Dermis microvascular lymphatic vessel endothelial cell (primary cell): Measurements from ENCODE around the gene CDH13. TPM values are rescaled to one million over a fixed set of nuclear protein-coding genes. Genes with fewer than 3 reads are reported as not detected.

Experiments
- DNase-seq, 2 donors: peaks; one replicate each; pipeline versions ENCODE4 v3.0.0 to v3.0.0-alpha.2; 2010; ENCODE audit warnings: low read depth in 2 of 2
- total RNA-seq: library from RNA; depleted of rRNA; stranded (reverse); fragments of >200 nt; gene quantifications from 2 replicates; pipeline ENCODE4 v1.2.1, GENCODE V29; 2014

The CDH13 gene
- total RNA-seq, 1 donor from 2014 or later: 68.9 TPM

DNA sequence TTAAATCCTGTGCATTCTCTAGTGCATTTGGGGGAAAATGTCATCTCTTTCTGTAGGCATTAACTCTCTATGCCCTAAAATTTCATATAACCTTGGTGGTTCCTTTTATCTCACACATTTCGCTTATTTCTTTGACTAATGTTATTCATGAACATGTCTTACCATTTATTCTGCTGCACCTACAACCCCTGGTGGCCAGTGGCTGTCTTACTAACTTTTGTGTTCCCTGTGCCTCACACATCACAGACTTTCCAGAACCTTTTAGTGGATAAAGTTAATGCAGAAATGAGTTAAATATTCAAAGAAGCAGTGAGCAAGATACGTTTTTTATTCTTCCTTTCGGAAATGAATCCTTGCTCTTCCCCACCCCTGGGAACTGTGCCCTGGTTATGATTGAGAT, 111.9 kb downstream of the CDH13 start:
- peak in 1 of 2 donors; percentile 50 for DNase-seq

DNA sequence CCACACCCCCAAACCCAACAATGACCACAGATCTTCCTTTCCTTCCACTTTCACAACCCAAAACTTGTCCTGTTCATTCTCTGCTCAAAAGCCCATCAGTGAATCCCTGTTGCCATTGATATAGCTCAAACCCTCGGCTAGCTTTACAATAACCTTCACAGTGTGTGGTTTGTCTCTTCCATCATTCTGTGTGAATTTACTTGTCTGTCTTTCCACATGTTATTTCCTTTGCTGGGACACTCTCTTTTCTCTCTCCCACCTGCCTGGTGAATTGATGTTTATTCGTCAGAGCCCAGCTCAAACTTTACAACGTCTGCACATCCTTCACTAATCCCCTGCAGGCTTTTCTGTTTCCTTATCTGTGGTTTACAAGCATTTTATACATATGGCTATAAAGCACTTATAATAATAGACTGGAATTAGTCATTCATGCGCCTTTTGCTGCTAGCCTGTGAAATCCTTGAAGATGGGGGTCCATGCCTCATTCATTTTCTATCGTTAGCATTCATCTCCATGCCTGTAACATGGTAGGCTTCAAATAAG, 114.4 kb downstream of the CDH13 start:
- no peak for DNase-seq

DNA sequence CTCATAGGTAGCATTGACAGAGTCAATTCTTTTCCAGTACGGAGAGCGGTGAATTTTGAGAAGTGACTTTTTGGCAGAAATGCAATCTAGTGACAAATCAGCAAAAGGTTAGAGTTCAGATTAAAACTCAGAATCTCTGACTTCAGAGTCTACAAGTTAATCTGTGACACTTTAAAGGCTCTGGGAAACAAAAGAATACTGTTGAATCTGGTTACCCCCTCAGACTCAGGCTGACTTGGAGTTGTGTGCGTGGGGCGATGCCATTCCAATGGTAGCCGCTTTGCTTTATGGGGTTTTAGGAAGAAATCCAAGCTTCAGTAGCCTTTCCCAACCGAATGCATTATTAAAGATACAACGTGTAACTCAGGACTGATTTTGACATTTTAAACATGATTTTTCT, 118.2 kb downstream of the CDH13 start:
- no peak for DNase-seq

DNA sequence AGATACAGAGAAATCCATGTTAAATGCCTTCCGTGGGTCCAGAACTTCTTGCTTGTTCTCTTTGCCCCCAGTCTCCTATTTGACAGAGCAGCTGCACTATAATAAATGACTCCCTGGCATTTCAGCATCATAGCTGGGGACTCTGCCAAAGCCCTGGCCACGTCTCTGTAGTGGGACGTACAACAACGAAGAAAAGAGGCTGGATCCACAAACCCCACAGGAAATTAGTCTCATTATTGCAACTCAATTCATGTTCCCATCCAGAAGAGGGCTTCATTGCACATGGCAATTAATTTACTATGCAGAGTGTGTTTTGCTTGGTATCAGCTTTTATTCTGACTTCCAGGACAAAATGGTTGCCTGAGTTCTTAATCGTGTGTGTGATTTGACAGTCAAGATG, 121.3 kb downstream of the CDH13 start:
- DNase-seq: peak; percentile 70 to 86

DNA sequence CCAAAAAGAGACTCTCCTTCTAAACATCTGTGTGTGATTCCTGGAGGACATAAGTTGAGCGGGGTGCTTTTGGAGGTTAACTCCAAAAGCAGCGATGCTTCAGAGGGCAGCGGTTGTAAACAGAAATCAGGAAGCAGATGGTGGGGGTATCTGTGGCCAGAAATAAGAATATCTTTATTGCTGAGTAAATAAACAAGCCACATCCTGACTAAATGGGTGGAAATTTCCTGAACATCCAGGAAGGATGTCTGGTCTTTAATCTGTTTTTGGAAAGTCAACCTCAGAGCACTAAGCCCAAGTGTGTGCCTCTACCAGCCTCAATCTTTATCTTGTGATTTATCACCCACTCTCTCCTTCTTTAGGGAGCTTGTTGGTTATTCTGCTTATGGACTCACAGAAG, 123.3 kb downstream of the CDH13 start:
- peak; percentile 73 to 82 for DNase-seq

DNA sequence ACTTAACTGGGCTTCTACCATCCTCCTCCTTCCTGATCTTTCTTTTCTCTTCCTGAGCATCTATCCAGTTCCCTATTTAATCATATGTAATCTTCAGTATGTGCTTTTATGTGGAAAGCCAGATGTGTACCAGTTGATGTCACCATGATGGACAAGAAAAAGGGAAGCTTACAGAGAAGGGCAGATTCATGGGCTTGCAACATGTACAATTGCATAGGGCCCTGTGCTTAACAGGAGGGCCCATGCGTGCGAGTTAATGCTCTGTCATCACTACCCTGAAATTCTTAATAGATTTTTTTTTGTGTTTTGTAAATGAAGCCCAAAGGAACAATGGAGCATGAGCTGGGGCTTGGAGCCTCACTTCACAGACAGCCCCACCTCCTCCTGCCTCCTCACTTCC, 124.3 kb downstream of the CDH13 start:
- DNase-seq: no peak

DNA sequence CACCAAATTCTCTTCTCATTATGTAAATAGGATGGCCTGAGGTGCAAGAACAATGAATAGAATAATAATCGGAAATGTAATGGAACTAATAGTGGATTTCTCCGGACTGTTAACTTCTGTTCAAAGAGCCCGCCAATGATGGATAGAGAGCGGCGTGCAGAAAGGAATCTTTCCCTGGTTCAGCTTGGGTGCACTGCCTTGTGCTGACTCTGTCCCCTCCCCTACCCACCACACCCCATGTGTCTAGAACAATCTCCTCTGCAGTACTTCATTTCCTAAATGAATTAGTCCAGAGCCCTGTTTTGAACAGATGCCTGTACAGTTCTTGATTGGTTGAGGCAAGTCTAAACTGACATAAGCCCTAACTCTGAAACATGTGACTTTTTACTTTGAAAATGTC, 125.4 kb downstream of the CDH13 start:
- DNase-seq: no peak

DNA sequence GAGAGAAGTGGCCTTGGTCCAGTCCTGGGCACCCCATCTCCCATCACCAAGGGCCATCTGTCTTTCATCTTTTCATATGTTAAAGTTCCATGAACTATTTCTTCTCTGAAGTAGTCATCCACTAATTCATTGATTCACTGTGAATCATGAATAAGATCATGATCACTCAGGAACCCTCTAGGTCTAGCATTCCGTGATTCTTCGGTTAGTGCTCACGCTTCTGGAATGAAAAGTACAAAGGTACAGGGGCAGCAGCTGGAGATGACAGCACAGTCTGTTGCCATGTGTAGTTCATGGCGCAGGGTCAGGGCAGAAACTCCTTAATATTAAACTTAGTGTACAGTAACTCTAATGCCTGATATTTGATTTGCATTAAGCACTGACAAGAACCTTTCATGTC, 127.1 kb downstream of the CDH13 start:
- no peak for DNase-seq

DNA sequence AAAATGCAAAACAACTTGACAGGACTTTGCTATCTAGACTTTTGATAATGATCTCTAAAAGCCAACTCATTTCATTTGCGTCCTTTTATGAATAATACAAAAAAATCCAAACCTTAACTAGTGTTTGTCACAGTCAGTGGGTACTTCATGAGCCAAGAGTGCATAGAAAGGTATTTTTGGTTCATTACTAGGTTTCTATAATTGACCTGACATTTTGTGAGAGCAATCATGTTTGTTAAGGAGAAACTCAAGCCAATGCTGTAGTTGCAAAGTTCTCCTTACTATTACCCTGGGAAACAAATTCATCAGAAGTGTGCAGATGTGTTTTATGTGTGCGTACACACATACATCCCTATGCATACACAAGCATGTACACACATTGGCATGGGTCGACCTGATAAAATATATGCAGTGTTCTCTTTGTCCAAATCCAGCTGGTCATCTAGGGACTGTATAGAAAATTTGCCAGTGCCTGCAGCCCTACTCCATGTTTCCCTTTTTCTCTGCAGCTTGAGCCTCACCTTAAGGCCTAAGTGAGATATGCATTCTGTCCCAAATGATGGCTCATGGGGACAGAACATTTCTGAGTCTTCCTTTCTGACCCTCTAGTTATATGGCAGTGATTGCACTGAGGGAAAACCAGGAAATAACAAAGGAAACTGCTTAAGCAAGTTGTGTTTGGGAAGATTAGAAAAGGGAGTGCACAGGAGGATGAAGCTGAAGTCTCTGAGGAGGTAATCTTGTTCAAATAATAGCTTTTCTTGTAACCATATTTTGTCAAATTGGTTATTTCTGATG, 128.1 kb downstream of the CDH13 start:
- peak in 1 of 2 donors; percentile 81 for DNase-seq

DNA sequence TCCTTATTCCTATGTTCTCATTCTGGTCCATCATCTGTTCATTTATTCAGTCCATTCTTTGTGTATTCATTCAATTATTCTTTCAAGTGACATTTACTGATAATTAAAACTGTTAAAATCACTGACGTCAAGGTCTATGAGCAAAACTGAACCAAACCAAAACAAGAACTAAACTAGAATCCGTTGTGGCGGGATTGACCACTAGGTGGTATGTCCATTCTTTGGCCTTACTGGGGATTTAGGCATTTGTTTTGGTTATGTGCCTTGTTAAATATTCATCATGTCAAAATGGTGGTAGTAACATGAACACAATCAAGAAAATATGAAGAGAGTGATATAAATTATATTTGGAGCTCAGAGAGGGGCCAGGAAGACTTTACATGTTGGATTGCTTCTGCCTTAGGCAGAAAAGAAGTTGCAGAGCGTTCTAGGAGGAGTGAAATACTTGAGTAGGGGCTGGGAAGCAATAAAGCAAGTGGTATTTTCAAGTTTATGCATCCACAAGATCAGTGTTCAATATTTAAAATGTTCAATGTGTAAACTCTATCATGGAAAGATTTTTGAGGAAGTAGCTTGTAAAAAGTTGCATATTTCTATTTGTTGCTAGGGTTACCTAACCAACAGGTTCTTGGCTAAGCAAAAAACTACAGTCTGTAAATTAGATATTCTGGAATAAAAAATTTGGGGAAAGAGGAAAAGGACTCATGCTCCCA, 129.0 kb downstream of the CDH13 start:
- peak; percentile 48 to 49 for DNase-seq

DNA sequence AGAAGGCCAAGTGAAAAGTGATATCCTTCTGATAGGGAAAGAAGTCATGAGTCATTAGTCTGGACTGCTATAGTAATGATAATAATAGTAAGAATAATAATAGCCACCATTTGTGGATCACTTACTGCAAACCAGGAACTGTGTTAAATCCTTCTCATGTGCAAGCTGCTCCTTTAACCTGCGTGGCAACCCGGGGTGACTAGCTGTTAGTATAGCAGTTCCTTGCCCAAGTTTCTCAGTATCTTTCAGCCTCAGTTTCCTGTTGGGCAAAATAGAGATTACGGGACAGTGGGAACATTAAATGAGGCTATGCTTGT, 129.5 kb downstream of the CDH13 start:
- DNase-seq: peak in 1 of 2 donors; percentile 96

DNA sequence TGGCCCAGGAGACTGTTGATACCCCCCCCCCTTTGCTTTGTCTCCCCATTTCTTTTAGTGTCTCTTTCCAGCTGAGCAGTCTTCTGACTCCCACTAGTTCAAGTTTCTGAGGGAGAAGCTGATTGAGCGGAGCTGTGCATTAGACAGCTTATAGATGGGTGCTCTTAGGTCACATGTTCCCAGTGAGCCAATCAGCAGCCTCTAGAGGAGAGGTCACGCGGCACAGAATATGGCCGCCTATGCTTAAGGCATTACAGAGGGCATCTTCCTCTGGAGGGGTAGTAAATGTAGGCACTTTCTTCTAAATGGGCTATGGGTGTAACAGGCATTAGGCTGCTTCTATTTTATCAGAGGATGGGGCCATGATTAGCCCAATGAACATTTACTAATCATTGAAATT, 131.6 kb downstream of the CDH13 start:
- no peak for DNase-seq

DNA sequence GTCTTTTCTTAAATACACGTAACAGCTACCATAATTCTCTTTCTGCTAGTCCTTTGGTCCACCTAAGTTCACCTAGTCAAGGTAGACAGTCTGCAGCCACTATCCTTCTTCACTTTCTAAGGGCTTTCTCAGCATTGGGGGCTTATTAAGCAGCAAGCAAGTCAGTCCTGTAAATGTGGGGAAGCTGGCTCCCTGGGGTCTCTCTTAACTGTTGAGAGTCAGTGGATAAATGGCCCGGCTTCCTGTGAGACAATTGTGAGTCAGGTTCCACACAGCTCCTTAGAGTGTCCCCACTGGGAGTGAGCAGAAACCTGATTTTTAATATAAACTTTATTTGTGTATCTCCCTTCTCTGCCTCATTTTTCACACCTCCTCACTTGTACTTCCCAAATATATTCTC, 132.1 kb downstream of the CDH13 start:
- DNase-seq: no peak

DNA sequence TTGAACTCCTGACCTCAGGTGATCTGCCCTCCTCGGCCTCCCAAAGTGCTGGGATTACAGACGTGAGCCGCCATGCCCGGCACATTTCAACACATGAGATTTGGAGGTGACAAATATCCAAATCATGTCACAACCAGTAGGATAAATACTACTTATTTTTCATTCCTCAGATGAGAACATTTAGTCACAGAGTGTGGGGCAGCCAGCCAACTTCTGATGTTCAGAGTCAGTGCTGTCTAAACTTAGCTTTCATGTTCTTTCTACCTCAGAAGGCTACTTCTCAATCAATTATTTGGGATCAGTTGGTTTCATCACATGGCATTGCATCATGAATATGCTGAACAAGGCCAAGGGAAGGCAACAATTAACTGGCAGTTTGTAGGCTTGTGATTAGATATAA, 134.5 kb downstream of the CDH13 start:
- DNase-seq: peak in 1 of 2 donors; percentile 81

DNA sequence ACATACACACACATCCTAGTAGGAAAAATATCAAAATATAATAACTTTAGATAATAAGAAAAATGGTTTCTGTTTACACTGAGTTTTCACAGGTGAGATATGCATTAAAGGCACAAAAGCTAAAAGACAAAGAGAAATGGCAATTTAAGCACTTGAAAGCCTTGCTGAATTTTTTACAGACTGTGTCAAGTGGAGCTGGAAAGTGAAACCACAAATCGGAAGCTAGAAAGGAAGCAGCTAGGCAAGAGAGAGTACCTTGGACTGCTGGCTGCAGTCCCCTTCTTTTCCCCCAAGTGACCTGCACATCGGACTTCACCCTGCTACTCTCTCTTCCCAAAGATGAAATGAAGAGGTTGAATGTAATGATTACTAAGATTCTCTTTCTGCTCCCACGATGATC, 135.1 kb downstream of the CDH13 start:
- DNase-seq: peak in 1 of 2 donors; percentile 62

DNA sequence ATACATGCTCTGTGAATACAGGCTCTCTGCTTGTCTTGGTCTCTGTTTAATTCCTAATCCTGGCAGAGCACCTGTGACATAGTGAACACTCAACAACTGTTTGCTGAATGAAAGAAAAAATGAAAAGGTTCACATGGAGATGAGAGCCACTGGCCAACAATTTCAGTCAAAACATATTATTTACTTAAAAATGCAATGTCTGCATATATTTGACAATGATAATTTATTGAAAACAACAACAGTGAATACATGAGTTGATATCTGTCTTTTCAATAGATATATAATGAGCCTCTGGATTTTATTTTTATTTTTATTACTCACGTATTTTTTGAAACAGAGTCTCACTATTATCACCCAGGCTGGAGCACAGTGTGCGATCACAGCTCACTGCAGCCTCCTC, 136.6 kb downstream of the CDH13 start:
- DNase-seq: no peak

DNA sequence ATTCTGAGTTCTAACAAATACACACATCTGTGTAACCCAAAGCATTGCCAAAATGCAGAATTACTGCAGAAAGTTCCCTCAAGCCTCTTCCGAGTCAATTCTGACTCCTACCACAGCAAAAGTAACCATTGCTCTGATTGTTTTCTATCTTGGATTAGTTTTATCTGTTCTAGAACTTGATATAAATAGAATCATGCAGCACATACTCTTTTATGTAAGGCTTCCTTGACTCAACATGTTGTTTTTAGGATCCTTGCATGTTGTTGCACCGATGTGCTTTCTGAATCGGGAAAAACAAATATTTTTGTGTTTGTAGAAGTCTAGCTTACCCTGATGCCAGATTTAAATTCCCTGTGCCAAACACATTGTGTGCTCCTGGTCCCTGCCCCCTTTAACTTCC, 140.4 kb downstream of the CDH13 start:
- no peak for DNase-seq

DNA sequence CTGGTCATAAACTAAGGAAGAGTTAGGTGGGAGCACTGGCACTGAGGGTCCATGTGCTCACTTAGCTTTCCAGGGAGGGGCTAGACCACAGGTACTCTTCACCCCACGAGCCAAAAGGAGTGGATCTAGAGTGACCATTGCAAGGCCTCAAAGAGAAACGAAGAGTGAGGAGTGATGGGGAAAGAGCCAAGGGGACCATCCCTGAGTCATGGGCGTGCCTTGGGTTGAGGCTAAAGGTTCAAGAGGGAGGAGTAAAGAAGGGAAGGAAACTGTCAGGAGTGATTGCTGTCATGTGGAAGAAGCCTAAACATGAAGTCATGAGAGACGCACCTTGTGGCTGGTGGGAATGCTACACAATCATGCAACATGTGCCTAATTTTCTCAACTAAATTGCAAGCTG, 141.0 kb downstream of the CDH13 start:
- no peak for DNase-seq

DNA sequence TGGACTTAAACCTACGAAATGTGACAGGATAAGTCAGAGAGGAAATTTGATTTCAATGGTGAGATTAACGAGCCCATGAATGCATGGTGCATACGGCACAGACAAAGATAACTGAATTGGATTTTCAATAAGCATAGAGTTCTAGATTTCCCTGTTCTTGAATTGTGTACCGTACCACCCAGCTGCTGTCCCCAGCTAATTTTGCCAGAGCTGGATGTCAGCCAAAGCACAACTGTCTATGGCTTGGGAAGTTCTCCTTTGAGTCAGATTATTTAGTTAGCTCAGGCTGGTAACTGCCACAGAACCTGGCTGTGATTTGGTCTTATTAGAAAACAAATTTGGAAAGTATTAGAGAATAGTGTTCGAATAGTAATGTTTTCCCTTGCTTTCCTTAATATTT, 143.1 kb downstream of the CDH13 start:
- peak in 1 of 2 donors; percentile 43 for DNase-seq

DNA sequence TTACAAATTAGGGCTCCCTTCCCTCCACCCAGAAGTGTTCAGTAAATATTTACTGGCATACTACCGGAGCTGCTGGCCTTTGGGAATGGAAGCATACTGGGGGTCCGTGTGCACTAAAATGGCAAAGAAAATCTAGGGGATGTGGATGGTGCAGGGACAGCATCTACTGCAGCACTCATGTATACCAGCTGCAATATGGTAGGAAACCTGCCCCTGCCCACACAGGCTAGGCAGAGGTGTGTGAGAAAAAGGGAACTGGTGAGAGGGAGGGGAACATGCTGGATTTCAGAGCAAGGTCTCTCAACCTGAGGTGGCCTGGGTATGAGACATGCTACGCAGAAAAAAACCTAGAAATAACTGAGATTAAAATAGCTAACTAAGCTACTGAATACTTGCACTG, 145.4 kb downstream of the CDH13 start:
- DNase-seq: no peak

DNA sequence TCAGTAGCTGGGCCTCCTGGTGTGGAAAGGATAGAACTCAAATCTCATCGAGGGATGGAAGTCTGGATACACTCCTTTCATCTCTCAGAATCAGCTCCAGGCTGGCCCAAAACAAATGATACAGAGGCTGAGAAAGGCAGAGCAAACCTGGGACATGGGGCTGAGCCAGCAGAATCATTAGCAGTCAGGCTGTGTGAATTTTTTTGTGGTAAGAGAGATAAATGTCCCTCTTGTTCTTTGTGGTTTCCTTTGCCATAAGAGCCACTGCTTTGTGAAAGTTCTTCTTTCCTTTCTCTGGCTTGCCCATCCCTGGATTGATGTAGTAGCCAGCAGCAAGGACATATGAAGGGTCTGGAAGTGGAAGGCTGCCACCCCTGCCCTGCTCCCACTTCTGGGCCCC, 146.2 kb downstream of the CDH13 start:
- no peak for DNase-seq

DNA sequence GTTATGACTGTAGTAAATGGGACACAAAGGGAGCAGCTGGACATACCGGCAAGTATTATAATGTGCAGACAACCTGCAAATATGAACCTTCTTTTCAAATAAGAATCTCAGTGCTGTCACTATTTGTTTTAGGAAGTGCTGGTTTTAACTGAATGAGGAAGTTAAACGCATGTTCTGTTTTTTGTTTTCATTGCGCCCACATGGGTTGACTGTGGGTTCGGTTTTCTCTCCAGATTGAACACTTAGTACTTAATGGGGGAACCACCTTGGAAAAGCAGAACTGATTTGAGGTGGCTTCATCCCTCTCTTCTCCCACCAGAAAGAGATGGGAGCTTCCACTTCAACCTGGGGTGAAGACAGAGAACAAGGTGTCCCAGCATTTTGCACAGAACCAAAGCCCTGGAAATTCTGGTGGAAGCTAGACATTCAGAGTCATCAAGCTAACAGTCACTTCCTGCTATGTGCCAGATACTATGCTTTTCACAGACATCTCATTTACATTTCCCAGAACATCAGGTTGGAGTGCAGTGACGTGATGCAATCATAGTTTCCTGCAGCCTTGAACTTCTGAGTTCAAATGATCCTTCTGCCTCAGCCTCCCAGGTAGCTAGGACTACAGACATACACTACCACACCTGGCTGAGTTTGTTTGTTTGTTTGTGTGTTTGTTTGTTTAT, 149.8 kb downstream of the CDH13 start:
- peak in 1 of 2 donors; percentile 35 for DNase-seq
